HepG2 (cell line): ENCODE results near the gene RAPGEF5. TPM values are rescaled to one million over a fixed set of nuclear protein-coding genes. Genes with fewer than 3 reads are reported as not detected.

Experiments
- ATAC-seq: fragments of 200-7000 bp; cut with Tn5 transposase; 3 replicates; pipeline ENCODE4 v1.9.1; 2020; ENCODE audit warnings: mild to moderate bottlenecking, moderate library complexity
- BruUV-seq: library from RNA; stranded (reverse); fragments of 400-500 nt; replicated peaks from 2 replicates; lab custom pipeline; 2021; lab: Mats Ljungman, UMichigan
- CTCF ChIA-PET: fragments of 300-600 bp; formaldehyde crosslinking; extraction: SDS; loops from one replicate; lab custom pipeline; 2021; ENCODE audit warnings: low total read pairs, inconsistent platforms, low intra/inter-chr PET ratio; lab: Yijun Ruan, JAX
- POLR2A ChIA-PET: fragments of 350-600 bp; sonication (Branson Sonifier 250); formaldehyde crosslinking; loops from one replicate; lab custom pipeline; 2020; ENCODE audit warnings: antibody characterized with exemption, inconsistent platforms; lab: Yijun Ruan, JAX
- DNase-seq: peaks from one replicate; pipeline ENCODE4 v3.0.0-alpha.2; 2015; ENCODE audit warnings: low spot score
- FAIRE-seq: peaks from 3 replicates; lab custom pipeline; 2011; peaks lifted over from hg19 to GRCh38; lab: Jason Lieb, UNC
- H2AFZ ChIP-seq: one replicate; pipeline ENCODE4 v1.6.1; 2011; ENCODE audit warnings: low read length, inconsistent platforms
- H3K27ac ChIP-seq: fragments of 300-600 bp; 3 replicates; pipeline ENCODE4 v1.8.0; 2011; ENCODE audit warnings: mixed run types, mild to moderate bottlenecking, mixed read lengths, low read length, inconsistent platforms; ENCODE audit not compliant: insufficient read depth; ENCODE audit errors: extremely low read length
- H3K27me3 ChIP-seq, 2 experiments: fragments of 200-600 bp in 1 of 2; 2 replicates in 1 of 2; 3 replicates in 1 of 2; pipeline versions ENCODE4 v1.6.0 to v1.8.0; 2011; ENCODE audit warnings: low read length in 2 of 2, mild to moderate bottlenecking in 2 of 2, moderate library complexity in 2 of 2, inconsistent platforms in 1 of 2; ENCODE audit not compliant: insufficient read depth in 2 of 2, control insufficient read depth in 1 of 2
- H3K36me3 ChIP-seq, 2 experiments: fragments of 200-600 bp in 1 of 2; replicated peaks in 1 of 2; 2 replicates in 1 of 2; 3 replicates in 1 of 2; pipeline versions ENCODE4 v1.5.1 to v1.8.0; 2011; ENCODE audit warnings: low read length in 2 of 2, inconsistent platforms in 1 of 2; ENCODE audit not compliant: insufficient read depth in 2 of 2, control insufficient read depth in 1 of 2
- H3K4me1 ChIP-seq: 2 replicates; pipeline ENCODE4 v1.5.1; 2012; ENCODE audit warnings: low read length, inconsistent platforms; ENCODE audit not compliant: insufficient read depth
- H3K4me2 ChIP-seq: 2 replicates; pipeline ENCODE4 v1.6.0; 2011; ENCODE audit warnings: low read depth, low read length, inconsistent platforms
- H3K4me3 ChIP-seq, 3 experiments: fragments of 200-600 bp in 1 of 3; sonication (generic), shearing (Covaris generic) in 1 of 3; replicated peaks in 1 of 3; 2 replicates each; pipeline ENCODE4 v1.5.1; 2011 to 2016; ENCODE audit warnings: low read length in 3 of 3, inconsistent platforms in 2 of 3, low read depth in 2 of 3, mild to moderate bottlenecking in 2 of 3, control low read depth in 1 of 3, mixed read lengths in 1 of 3; ENCODE audit not compliant: insufficient read depth in 1 of 3
- H3K79me2 ChIP-seq: one replicate; pipeline ENCODE4 v1.6.1; 2011; ENCODE audit warnings: low read length, inconsistent platforms; ENCODE audit not compliant: insufficient read depth
- H3K9ac ChIP-seq: 2 replicates; pipeline ENCODE4 v1.6.0; 2011; ENCODE audit warnings: mild to moderate bottlenecking, low read depth, low read length, inconsistent platforms; ENCODE audit not compliant: insufficient read depth
- H3K9me3 ChIP-seq: 2 replicates; pipeline ENCODE4 v1.5.1; 2012; ENCODE audit warnings: mild to moderate bottlenecking, low read length
- H4K20me1 ChIP-seq: 2 replicates; pipeline ENCODE4 v1.6.0; 2011; ENCODE audit warnings: inconsistent platforms, mild to moderate bottlenecking, low read length, moderate library complexity; ENCODE audit not compliant: insufficient read depth
- CC2D1A ChIP-seq: sonication (generic); formaldehyde crosslinking; IDR thresholded peaks from 2 replicates; pipeline ENCODE4 v1.8.1; 2023; ENCODE audit warnings: mild to moderate bottlenecking, missing genetic modification reagents
- PAF1 ChIP-seq: IDR thresholded peaks from 2 replicates; pipeline ENCODE4 v1.6.1; 2016; ENCODE audit warnings: missing genetic modification reagents, missing compliant biosample characterization
- ZNF484 ChIP-seq: sonication (generic); formaldehyde crosslinking; IDR thresholded peaks from 2 replicates; pipeline ENCODE4 v1.5.1; 2020; ENCODE audit warnings: mild to moderate bottlenecking, low read depth, missing genetic modification reagents, borderline replicate concordance
- whole genome bisulfite sequencing: methylation state at CpG from one replicate; pipeline ENCODE4 v1.1.6; 2017; ENCODE audit warnings: low lambda C conversion rate; 5-methylcytosine and 5-hydroxymethylcytosine counted together
- in situ Hi-C: cut with HindIII; loops from 2 replicates; pipeline ENCODE4 v1.10.0; 2017; ENCODE audit warnings: low pct_unique_long_range_greater_than_20kb; ENCODE audit not compliant: extremely low pct_ligation_motif_present
- intact Hi-C: fragments of 100-400 bp; cut with micrococcal nuclease; formaldehyde crosslinking; loops from one replicate; pipeline ENCODE4 v1.10.0; 2022; ENCODE audit not compliant: unreplicated experiment
- polyA plus RNA-seq, 8 experiments: library from polyadenylated mRNA; depleted of rRNA in 3 of 8; stranded (reverse) in 7 of 8; unstranded in 1 of 8; fragments of >200 nt; fragmentation: Illumina TruSeq in 4 of 8; extraction: Trizol in 4 of 8; gene quantifications; 2 replicates each; pipeline versions ENCODE4 v1.2.1 to v1.2.3, GENCODE V29; 2011 to 2016; ENCODE audit warnings: low read depth in 4 of 8, missing spikeins in 1 of 8, mixed read lengths in 1 of 8; ENCODE audit not compliant: insufficient read depth in 1 of 8
- total RNA-seq, 5 experiments: library from RNA; depleted of rRNA; stranded (reverse); fragments of >200 nt; fragmentation: Illumina TruSeq; extraction: Trizol; gene quantifications; 2 replicates each; pipeline ENCODE4 v1.2.3, GENCODE V29; 2016; ENCODE audit warnings: low read depth in 1 of 5

RAPGEF5 gene
- total and polyA plus RNA-seq, 2 of the 13 experiments (the other 11 are each of a cell fraction or from before 2014, with no cell fraction given), result 17.1 to 23.4 TPM

GRCh38 chr7:22343071-22343470 lies 13.9 kb downstream of the RAPGEF5 start:
- Histone ChIP-seq H3K27me3 (no peaks in the 10 kb centered on the region), H3K27ac (no peak overlapping the region), H2AFZ (no peak overlapping the region), H3K4me3 (no peak overlapping the region), H3K9ac (no peak overlapping the region), H3K4me1 (peaks cover 95% of the 10 kb centered on the region), H4K20me1 (peaks cover 47% of the 10 kb centered on the region), H3K36me3 (peaks cover 6 to 25% of the 10 kb centered on the region in 2 experiments; a peak in 4 of 5 replicates), H3K4me2 (no peak overlapping the region), H3K9me3 (no peaks in the 10 kb centered on the region), H3K79me2 (peaks cover 99% of the 10 kb centered on the region)
- POLR2A ChIA-PET, result no interaction called here
- in situ Hi-C loops (no loop called here), intact Hi-C loops (no loop called here)
- CTCF ChIA-PET, result no interaction called here
- ATAC-seq (no peak), FAIRE-seq (no peak), DNase-seq (no peak)
- 99% methylated on average over 5 of the region's 5 CpGs for WGBS
- TF ChIP-seq CC2D1A (CRISPR knock-in tag), result no peak
- no TSS peak for BruUV-seq

- ATAC-seq (no peak), DNase-seq (no peak), FAIRE-seq (no peak)
- CTCF ChIA-PET, result no interaction called here
- H3K9ac ChIP-seq, result no peak overlapping the region
- in situ Hi-C loops (no loop called here), intact Hi-C loops (no loop called here)
- H3K4me1 ChIP-seq, result peaks cover 93% of the 10 kb centered on the region
- WGBS, result 96% methylated on average over 2 of the region's 2 CpGs
- H3K27ac ChIP-seq, result no peak overlapping the region
- no peak overlapping the region for H2AFZ ChIP-seq
- no peak overlapping the region for H3K4me3 ChIP-seq
- POLR2A ChIA-PET, result interaction anchor here (1.1 to 2.8 kb wide), 2 partner anchors 17 to 23 kb away, joined by 3 to 15 read pairs; partner anchors contain the start of gene RAPGEF5
- peaks cover 62% of the 10 kb centered on the region for H4K20me1 ChIP-seq
- peaks cover 9 to 32% of the 10 kb centered on the region in 2 experiments; a peak in 4 of 5 replicates for H3K36me3 ChIP-seq
- BruUV-seq, result no TSS peak
- TF ChIP-seq PAF1 (no peak), ZNF484 (no peak)
- H3K27me3 ChIP-seq, result no peaks in the 10 kb centered on the region
- H3K79me2 ChIP-seq, result peaks cover 98% of the 10 kb centered on the region
- H3K9me3 ChIP-seq, result no peaks in the 10 kb centered on the region
- no peak overlapping the region for H3K4me2 ChIP-seq
Observed at GRCh38 chr7:22339725-22340390, 17.1 kb downstream of the RAPGEF5 start.
